ENCODE measurements around the gene CENPV. TPM values are rescaled to one million over a fixed set of nuclear protein-coding genes. Genes with fewer than 3 reads are reported as not detected.

CENPV gene
- total RNA-seq, 4 donors from 2014 or later = 18.3 to 39.4 (median 28.5) TPM

GRCh38 chr17:16364625-16365024 is 11.4 kb upstream of the CENPV start:
- intact Hi-C loops (cut with DNase I; ENCODE audit: low total_unique reads) = loop anchor here (2.0 to 5.0 kb wide), 2 partner anchors 22 to 73 kb away; no protein-coding TSS in a partner anchor
- Histone ChIP-seq H3K9me3 (no peaks in the 10 kb centered on the region), H3K4me3 (no peak overlapping the region), H3K4me1 (peaks cover 0 to 6% of the 10 kb centered on the region in 2 donors), H3K27ac (no peak overlapping the region), H3K36me3 (no peaks in the 10 kb centered on the region), H3K27me3 (no peaks in the 10 kb centered on the region)
- ATAC-seq (no peak), DNase-seq (no peak)
- no peak for TF ChIP-seq POLR2A (IDR thresholded peaks at IDR 0.05)
- TF ChIP-seq CTCF (IDR thresholded peaks at IDR 0.05 in 4 of 5, conservative IDR thresholded peaks at IDR 0.05 in 1 of 5) = no peak
- in situ Hi-C loops (cut with MboI; ENCODE audit: low sequenced_read_pairs in 4 of 4) = loop anchor here (5.0 to 25.0 kb wide), 3 partner anchors 148 to 160 kb away; no protein-coding TSS in a partner anchor

GRCh38 chr17:16363749-16364536 is 10.7 kb upstream of the CENPV start:
- no peaks in the 10 kb centered on the region for H3K27me3 ChIP-seq
- ATAC-seq (peak; percentile 82 to 91), DNase-seq (peak; percentile 48 to 69)
- in situ Hi-C loops (cut with MboI; ENCODE audit: low sequenced_read_pairs in 4 of 4) = loop anchor here in 3 of 4 donors (10.0 to 25.0 kb wide), 2 partner anchors 148 to 161 kb away; no protein-coding TSS in a partner anchor
- TF ChIP-seq CTCF (IDR thresholded peaks at IDR 0.05 in 4 of 5, conservative IDR thresholded peaks at IDR 0.05 in 1 of 5) (peak; percentile 79 to 95 (median 89)), POLR2A (IDR thresholded peaks at IDR 0.05) (no peak)
- peak overlapping the region in 3 of 4 donors; percentile 25 to 56 (median 39) for H3K27ac ChIP-seq
- H3K4me1 ChIP-seq = peaks cover 0 to 6% of the 10 kb centered on the region in 2 donors
- H3K36me3 ChIP-seq = no peaks in the 10 kb centered on the region
- no peak overlapping the region for H3K4me3 ChIP-seq
- no peaks in the 10 kb centered on the region for H3K9me3 ChIP-seq
- intact Hi-C loops (cut with DNase I; ENCODE audit: low total_unique reads) = loop anchor here (1.0 to 5.0 kb wide), 4 partner anchors 23 to 157 kb away; partner anchors contain the start of gene TRPV2

GRCh38 chr17:16361874-16362273 is 8.6 kb upstream of the CENPV start:
- TF ChIP-seq POLR2A (IDR thresholded peaks at IDR 0.05) (no peak), CTCF (IDR thresholded peaks at IDR 0.05 in 4 of 5, conservative IDR thresholded peaks at IDR 0.05 in 1 of 5) (no peak)
- ATAC-seq = no peak
- intact Hi-C loops (cut with DNase I; ENCODE audit: low total_unique reads) = loop anchor here (5.0 kb wide), 1 partner anchor 75 kb away; no protein-coding TSS in a partner anchor

GRCh38 chr17:16358394-16358793 is 5.1 kb upstream of the CENPV start:
- Histone ChIP-seq H3K36me3 (no peaks in the 10 kb centered on the region), H3K27ac (no peak overlapping the region), H3K4me1 (peaks cover 0 to 4% of the 10 kb centered on the region in 2 donors), H3K27me3 (no peaks in the 10 kb centered on the region), H3K4me3 (no peak overlapping the region), H3K9me3 (no peaks in the 10 kb centered on the region)
- intact Hi-C loops (cut with DNase I; ENCODE audit: low total_unique reads) = loop anchor here (10.0 kb wide), 1 partner anchor 354 kb away; no protein-coding TSS in a partner anchor
- TF ChIP-seq CTCF (IDR thresholded peaks at IDR 0.05 in 4 of 5, conservative IDR thresholded peaks at IDR 0.05 in 1 of 5) = no peak
- TF ChIP-seq POLR2A (IDR thresholded peaks at IDR 0.05) = no peak
- in situ Hi-C loops (cut with MboI; ENCODE audit: low sequenced_read_pairs in 4 of 4) = loop anchor here in 1 of 4 donors (25.0 kb wide), 1 partner anchor 154 kb away; no protein-coding TSS in a partner anchor
- DNase-seq = no peak
- no peak for ATAC-seq

More at GRCh38 chr17:16361874-16362273, 8.6 kb upstream of the CENPV start:
- peaks cover 0 to 6% of the 10 kb centered on the region in 2 donors for H3K4me1 ChIP-seq
- DNase-seq = no peak
- H3K4me3 ChIP-seq = no peak overlapping the region
- H3K36me3 ChIP-seq = no peaks in the 10 kb centered on the region
- no peaks in the 10 kb centered on the region for H3K27me3 ChIP-seq
- no peaks in the 10 kb centered on the region for H3K9me3 ChIP-seq
- no peak overlapping the region for H3K27ac ChIP-seq
- in situ Hi-C loops (cut with MboI; ENCODE audit: low sequenced_read_pairs in 4 of 4) = loop anchor here in 3 of 4 donors (10.0 to 25.0 kb wide), 2 partner anchors 150 to 163 kb away; no protein-coding TSS in a partner anchor

Measured in gastrocnemius medialis (tissue), 4 donors.